ENCODE measurements around the gene NOL12.

DNA sequence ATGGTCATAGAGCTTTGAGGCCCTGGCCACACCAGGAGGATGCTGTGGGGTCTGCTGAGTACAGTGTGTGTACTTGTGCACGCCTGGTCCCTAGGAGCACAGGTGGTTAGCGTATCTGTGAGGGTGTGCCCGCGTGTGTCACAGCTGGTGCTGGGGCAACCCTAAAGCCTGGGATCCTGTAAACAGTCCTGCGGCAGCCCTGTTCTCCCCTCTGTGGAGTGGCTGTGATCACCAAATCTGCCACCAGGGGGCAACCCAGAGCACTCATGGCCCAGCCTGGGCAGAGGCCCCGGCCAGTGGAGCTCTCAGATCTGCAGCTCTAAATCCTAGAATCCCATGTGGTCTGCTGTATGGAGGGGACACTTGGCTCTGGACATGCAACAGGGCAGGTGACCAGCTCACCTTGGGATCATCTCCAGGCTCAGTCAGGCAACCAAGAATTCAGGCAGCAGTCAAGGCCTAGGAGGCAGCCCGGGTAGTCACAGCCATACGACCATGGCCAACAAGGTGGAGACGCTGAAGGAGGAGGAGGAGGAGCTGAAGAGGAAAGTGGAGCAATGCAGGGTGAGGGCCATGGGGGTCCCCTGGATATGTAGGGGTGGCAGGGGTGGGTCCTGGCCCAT lies 42.8 kb upstream of the NOL12 start:
- TF ChIP-seq, protein P1, sequence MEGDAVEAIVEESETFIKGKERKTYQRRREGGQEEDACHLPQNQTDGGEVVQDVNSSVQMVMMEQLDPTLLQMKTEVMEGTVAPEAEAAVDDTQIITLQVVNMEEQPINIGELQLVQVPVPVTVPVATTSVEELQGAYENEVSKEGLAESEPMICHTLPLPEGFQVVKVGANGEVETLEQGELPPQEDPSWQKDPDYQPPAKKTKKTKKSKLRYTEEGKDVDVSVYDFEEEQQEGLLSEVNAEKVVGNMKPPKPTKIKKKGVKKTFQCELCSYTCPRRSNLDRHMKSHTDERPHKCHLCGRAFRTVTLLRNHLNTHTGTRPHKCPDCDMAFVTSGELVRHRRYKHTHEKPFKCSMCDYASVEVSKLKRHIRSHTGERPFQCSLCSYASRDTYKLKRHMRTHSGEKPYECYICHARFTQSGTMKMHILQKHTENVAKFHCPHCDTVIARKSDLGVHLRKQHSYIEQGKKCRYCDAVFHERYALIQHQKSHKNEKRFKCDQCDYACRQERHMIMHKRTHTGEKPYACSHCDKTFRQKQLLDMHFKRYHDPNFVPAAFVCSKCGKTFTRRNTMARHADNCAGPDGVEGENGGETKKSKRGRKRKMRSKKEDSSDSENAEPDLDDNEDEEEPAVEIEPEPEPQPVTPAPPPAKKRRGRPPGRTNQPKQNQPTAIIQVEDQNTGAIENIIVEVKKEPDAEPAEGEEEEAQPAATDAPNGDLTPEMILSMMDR (tag by site-specific recombination; IDR thresholded peaks at IDR 0.05), result peak; percentile 89
- TF ChIP-seq ZNF112 (tag by site-specific recombination; IDR thresholded peaks at IDR 0.05), result no peak
- TF ChIP-seq ZEB2 (tag by site-specific recombination; IDR thresholded peaks at IDR 0.05), result no peak
- no peak for TF ChIP-seq ZNF596 (tag by site-specific recombination; IDR thresholded peaks at IDR 0.05)
